Naive thymus-derived CD4-positive, alpha-beta T cell (primary cell): Measurements from ENCODE around the gene TSPYL1. TPM values are rescaled to one million over a fixed set of nuclear protein-coding genes. Genes with fewer than 3 reads are reported as not detected.

ENCODE experiments used
- ATAC-seq: fragments of 150-1000 bp; cut with Tn5 transposase; 2 replicates; pipeline ENCODE4 v1.10.0; 2021; ENCODE audit warnings: mild to moderate bottlenecking, moderate library complexity
- CTCF ChIA-PET: fragments of 350-600 bp; sonication (Branson Sonifier 250); formaldehyde crosslinking; loops from one replicate; lab custom pipeline; 2021; ENCODE audit warnings: antibody characterized with exemption; lab: Charles Lee
- POLR2A ChIA-PET: fragments of 350-600 bp; sonication (Branson Sonifier 250); formaldehyde crosslinking; loops from one replicate; lab custom pipeline; 2021; ENCODE audit warnings: antibody characterized with exemption, inconsistent platforms; lab: Charles Lee
- DNase-seq, 9 donors: peaks; one replicate each; pipeline versions ENCODE4 v3.0.0 to v3.0.0-alpha.2; 2020 to 2022; ENCODE audit warnings: mixed read lengths in 1 of 9
- H3K27ac ChIP-seq: one replicate; pipeline ENCODE4 v1.7.0; 2013; ENCODE audit warnings: mild to moderate bottlenecking, low read depth, low read length, moderate library complexity
- H3K27me3 ChIP-seq, 2 donors: one replicate each; pipeline ENCODE4 v1.7.0; 2013; ENCODE audit warnings: low read length in 2 of 2, mild to moderate bottlenecking in 2 of 2, moderate library complexity in 2 of 2; ENCODE audit not compliant: control insufficient read depth in 2 of 2, insufficient read depth in 2 of 2
- H3K36me3 ChIP-seq, 3 experiments: 1 replicate in 2 of 3; 2 replicates in 1 of 3; pipeline ENCODE4 v1.7.0; 2013; ENCODE audit warnings: low read length in 3 of 3, mild to moderate bottlenecking in 3 of 3, moderate library complexity in 1 of 3; ENCODE audit not compliant: insufficient read depth in 3 of 3, control insufficient read depth in 2 of 3
- H3K4me1 ChIP-seq, 2 donors: one replicate each; pipeline ENCODE4 v1.7.0; 2013; ENCODE audit warnings: low read length in 2 of 2, mild to moderate bottlenecking in 2 of 2, moderate library complexity in 1 of 2; ENCODE audit not compliant: control insufficient read depth in 2 of 2, insufficient read depth in 2 of 2
- H3K4me3 ChIP-seq: 2 replicates; pipeline ENCODE4 v1.7.0; 2013; ENCODE audit warnings: mild to moderate bottlenecking, low read length
- H3K9me3 ChIP-seq, 3 experiments: 1 replicate in 2 of 3; 2 replicates in 1 of 3; pipeline ENCODE4 v1.7.0; 2013; ENCODE audit warnings: low read length in 3 of 3; ENCODE audit not compliant: control insufficient read depth in 2 of 3
- H3K27ac Mint-ChIP-seq, 9 donors: one replicate each; pipeline ENCODE4 v1.8.0; 2020 to 2022; ENCODE audit warnings: mixed read lengths in 9 of 9, mild to moderate bottlenecking in 8 of 9, moderate library complexity in 5 of 9, inconsistent platforms in 2 of 9
- H3K27me3 Mint-ChIP-seq, 5 donors: one replicate each; pipeline ENCODE4 v1.8.0; 2021 to 2022; ENCODE audit warnings: mixed read lengths in 5 of 5, mild to moderate bottlenecking in 1 of 5
- H3K36me3 Mint-ChIP-seq, 5 donors: one replicate each; pipeline ENCODE4 v1.8.0; 2020 to 2022; ENCODE audit warnings: mixed read lengths in 5 of 5, mild to moderate bottlenecking in 3 of 5, inconsistent platforms in 1 of 5
- H3K4me1 Mint-ChIP-seq, 7 donors: one replicate each; pipeline ENCODE4 v1.8.0; 2020 to 2022; ENCODE audit warnings: mixed read lengths in 7 of 7, mild to moderate bottlenecking in 3 of 7, inconsistent platforms in 1 of 7
- H3K4me3 Mint-ChIP-seq, 10 donors: one replicate each; pipeline ENCODE4 v1.8.0; 2020 to 2022; ENCODE audit warnings: mild to moderate bottlenecking in 10 of 10, mixed read lengths in 10 of 10, moderate library complexity in 6 of 10, inconsistent platforms in 2 of 10
- H3K9me3 Mint-ChIP-seq, 11 donors: one replicate each; pipeline ENCODE4 v1.8.0; 2020 to 2022; ENCODE audit warnings: mixed read lengths in 11 of 11, mild to moderate bottlenecking in 4 of 11, inconsistent platforms in 1 of 11, moderate library complexity in 1 of 11
- intact Hi-C, 2 donors: fragments of 100-400 bp; cut with micrococcal nuclease; formaldehyde crosslinking; loops; one replicate each; pipeline ENCODE4 v1.15.1; 2023
- polyA plus RNA-seq, 2 donors: library from polyadenylated mRNA; unstranded; fragments of 300-500 nt; fragmentation: Illumina TruSeq; gene quantifications; one replicate each; pipeline ENCODE4 v1.2.3, GENCODE V29; 2021
- total RNA-seq, 6 experiments: library from RNA in 5 of 6; stranded (reverse) in 5 of 6; gene quantifications; 1 replicate in 5 of 6; 2 replicates in 1 of 6; pipeline ENCODE4 v1.2.3 and lab custom pipeline; 2021 to 2026

Gene TSPYL1
- total and polyA plus RNA-seq, 7 experiments from 2014 or later: 34.9 to 226 (median 98.3) TPM

DNA sequence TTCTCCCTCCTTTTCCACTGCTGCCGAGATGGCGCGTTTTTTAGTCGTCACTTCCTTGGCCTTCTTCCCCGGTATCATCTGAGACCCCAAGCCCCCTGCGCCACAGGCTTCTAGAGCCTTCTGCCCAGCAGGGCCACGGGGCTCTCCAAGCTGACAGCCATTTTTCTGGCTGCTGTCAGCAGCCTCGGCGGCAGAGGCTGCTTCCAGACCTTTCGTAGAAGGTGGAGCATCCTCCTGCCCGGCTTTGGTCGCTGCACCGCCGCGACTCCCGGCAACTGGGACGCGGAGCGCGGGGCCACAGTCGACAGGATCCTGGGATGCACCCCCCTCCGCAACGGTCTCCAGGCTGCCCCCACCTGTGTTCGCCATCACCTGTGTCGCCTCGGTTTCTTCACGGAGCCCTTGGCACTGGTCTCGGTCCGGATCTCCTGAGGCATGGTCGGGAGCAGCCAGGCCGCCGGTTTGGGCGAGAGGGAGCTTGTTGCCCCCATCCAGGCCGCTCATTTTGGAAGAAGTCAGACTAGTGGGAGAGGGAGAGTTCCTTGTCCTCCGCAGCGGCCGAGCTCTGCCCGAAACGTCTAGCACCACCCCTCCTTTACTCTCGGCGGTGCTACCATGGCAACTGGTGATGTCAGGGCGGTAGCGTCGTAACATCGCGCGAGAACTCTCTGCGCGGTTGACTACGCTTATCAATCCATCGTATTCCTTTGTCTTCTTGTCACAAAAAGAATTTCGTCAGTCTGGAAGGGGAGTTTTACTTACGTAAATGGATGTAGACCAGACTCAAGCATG is 26.0 kb downstream of the TSPYL1 start, which contains the start of gene TSPYL4:
Gene TSPYL4 (minus strand): TSS at position 571 of the 792 bp plus-strand sequence. CDS start 67 bp downstream, at position 504.
- Mint-ChIP-seq H3K27ac (no peak within 1 kb of the TSS), H3K36me3 (peaks cover 0 to 11% (median 6%) of the 10 kb centered on the region in 5 donors), H3K27me3 (no peaks in the 10 kb centered on the region), H3K4me1 (peaks cover 3 to 43% (median 27%) of the 10 kb centered on the region in 7 donors), H3K9me3 (peaks cover 0 to 4% (median 0%) of the 10 kb centered on the region in 11 donors), H3K4me3 (no peak within 1 kb of the TSS)
- H3K27me3 ChIP-seq: no peaks in the 10 kb centered on the region
- ChIA-PET POLR2A (interaction anchor here (0.8 to 7.3 kb wide), 11 partner anchors 12 to 317 kb away, joined by 3 to 67 read pairs (median 4); partner anchors contain the start of genes NT5DC1, RWDD1 and TSPYL1), CTCF (interaction anchor here (2.1 kb wide), 1 partner anchor 16 kb away, joined by 8 read pairs; no protein-coding TSS in a partner anchor)
- H3K4me1 ChIP-seq: peaks cover 27 to 36% of the 10 kb centered on the region in 2 donors
- peak within 1 kb of the TSS; percentile 80 for H3K4me3 ChIP-seq
- no peaks in the 10 kb centered on the region for H3K36me3 ChIP-seq
- no peaks in the 10 kb centered on the region for H3K9me3 ChIP-seq
- intact Hi-C loops: loop anchor here (1.0 to 10.0 kb wide), 11 partner anchors 15 to 1351 kb away; partner anchors contain the start of genes RWDD1 (in 2 of the 2), TSPYL1 (in 2 of the 2), ZUP1 (in 2 of the 2) and DCBLD1 (in 1 of the 2)
- ATAC-seq: peak; percentile 97
- peak; percentile 76 to 96 (median 91) for DNase-seq
- H3K27ac ChIP-seq: peak within 1 kb of the TSS; percentile 97

- Mint-ChIP-seq H3K4me1 (peaks cover 9 to 49% (median 27%) of the 10 kb centered on the region in 7 donors), H3K27me3 (no peaks in the 10 kb centered on the region), H3K36me3 (peaks cover 0 to 11% (median 5%) of the 10 kb centered on the region in 5 donors), H3K27ac (no peak overlapping the region), H3K4me3 (no peak overlapping the region), H3K9me3 (peaks cover 0 to 4% (median 0%) of the 10 kb centered on the region in 11 donors)
- H3K36me3 ChIP-seq: no peaks in the 10 kb centered on the region
- H3K9me3 ChIP-seq: no peaks in the 10 kb centered on the region
- peaks cover 27 to 36% of the 10 kb centered on the region in 2 donors for H3K4me1 ChIP-seq
- DNase-seq (no peak), ATAC-seq (no peak)
- peak overlapping the region; percentile 80 for H3K4me3 ChIP-seq
- ChIA-PET POLR2A (interaction anchor here (0.7 to 7.3 kb wide), 8 partner anchors 9 to 318 kb away, joined by 3 to 67 read pairs (median 5); partner anchors contain the start of genes NT5DC1, RWDD1 and TSPYL1), CTCF (no interaction called here)
- intact Hi-C loops: loop anchor here (5.0 to 10.0 kb wide), 3 partner anchors 414 to 1352 kb away; partner anchors contain the start of genes DCBLD1 (in 1 of the 2), GOPC (in 1 of the 2) and ZUP1 (in 1 of the 2)
- no peaks in the 10 kb centered on the region for H3K27me3 ChIP-seq
- peak overlapping the region; percentile 97 for H3K27ac ChIP-seq
Measured at GRCh38 chr6:116253188-116253504, 26.6 kb downstream of the TSPYL1 start.

GRCh38 chr6:116251568-116252384 is 28.0 kb downstream of the TSPYL1 start:
- CTCF ChIA-PET: no interaction called here
- Mint-ChIP-seq H3K36me3 (peaks cover 0 to 11% (median 4%) of the 10 kb centered on the region in 5 donors), H3K9me3 (peaks cover 0 to 4% (median 0%) of the 10 kb centered on the region in 11 donors), H3K27me3 (no peaks in the 10 kb centered on the region), H3K27ac (peak overlapping the region in 7 of 9 donors; percentile 47 to 88 (median 67)), H3K4me3 (peak overlapping the region in 7 of 10 donors; percentile 12 to 78 (median 55)), H3K4me1 (peaks cover 10 to 45% (median 27%) of the 10 kb centered on the region in 7 donors)
- Histone ChIP-seq H3K4me1 (peaks cover 27 to 36% of the 10 kb centered on the region in 2 donors), H3K36me3 (no peaks in the 10 kb centered on the region), H3K9me3 (no peaks in the 10 kb centered on the region), H3K4me3 (no peak overlapping the region), H3K27me3 (no peaks in the 10 kb centered on the region), H3K27ac (no peak overlapping the region)
- intact Hi-C loops: loop anchor here (5.0 to 10.0 kb wide), 3 partner anchors 416 to 1353 kb away; partner anchors contain the start of genes DCBLD1 (in 1 of the 2), GOPC (in 1 of the 2) and ZUP1 (in 1 of the 2)
- DNase-seq (no peak), ATAC-seq (no peak)
- POLR2A ChIA-PET: interaction anchor here (1.0 to 7.3 kb wide), 2 partner anchors 28 to 151 kb away, joined by 4 to 67 read pairs; partner anchors contain the start of genes NT5DC1 and TSPYL1

GRCh38 chr6:116248577-116248976 is 31.2 kb downstream of the TSPYL1 start:
- intact Hi-C loops: no loop called here
- CTCF ChIA-PET: no interaction called here

DNA sequence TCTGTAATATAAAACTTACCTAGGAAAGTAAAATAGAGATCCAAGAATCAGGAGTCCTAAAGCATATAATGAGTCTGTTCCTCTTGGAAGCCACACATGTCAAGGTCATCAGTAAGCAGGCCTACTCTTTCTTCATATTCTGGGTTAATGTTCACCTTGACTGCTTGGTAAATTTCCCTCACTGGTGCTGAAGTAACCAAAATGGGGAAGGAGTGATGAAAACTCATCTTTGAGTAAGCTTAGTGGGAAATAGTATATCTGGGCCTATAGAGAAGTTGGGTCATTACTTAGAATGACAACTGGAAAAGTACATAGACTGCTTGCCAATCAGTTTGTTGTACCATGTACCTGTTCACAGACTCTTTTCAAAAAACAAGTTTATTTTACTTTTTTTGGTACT is 32.4 kb downstream of the TSPYL1 start:
- ChIA-PET POLR2A (interaction anchor here (0.7 to 1.2 kb wide), 2 partner anchors 23 to 32 kb away, joined by 3 to 4 read pairs; partner anchors contain the start of gene TSPYL1), CTCF (interaction anchor here (1.0 kb wide), 1 partner anchor 22 kb away, joined by 4 read pairs; no protein-coding TSS in a partner anchor)
- Mint-ChIP-seq H3K27me3 (no peaks in the 10 kb centered on the region), H3K27ac (peak overlapping the region in 3 of 9 donors; percentile 19 to 67 (median 64)), H3K36me3 (peaks cover 0 to 9% (median 4%) of the 10 kb centered on the region in 5 donors), H3K9me3 (peaks cover 0 to 4% (median 0%) of the 10 kb centered on the region in 11 donors), H3K4me1 (peaks cover 10 to 41% (median 23%) of the 10 kb centered on the region in 7 donors), H3K4me3 (no peak overlapping the region)
- DNase-seq (no peak), ATAC-seq (no peak)
- no peaks in the 10 kb centered on the region for H3K36me3 ChIP-seq
- H3K27me3 ChIP-seq: no peaks in the 10 kb centered on the region
- no peaks in the 10 kb centered on the region for H3K9me3 ChIP-seq
- no peak overlapping the region for H3K4me3 ChIP-seq
- H3K4me1 ChIP-seq: peaks cover 17 to 19% of the 10 kb centered on the region in 2 donors
- H3K27ac ChIP-seq: no peak overlapping the region
- intact Hi-C loops: no loop called here

More at GRCh38 chr6:116248577-116248976, 31.2 kb downstream of the TSPYL1 start:
- Histone ChIP-seq H3K36me3 (no peaks in the 10 kb centered on the region), H3K4me1 (peaks cover 27 to 28% of the 10 kb centered on the region in 2 donors), H3K4me3 (no peak overlapping the region), H3K27me3 (no peaks in the 10 kb centered on the region), H3K27ac (no peak overlapping the region), H3K9me3 (no peaks in the 10 kb centered on the region)
- Mint-ChIP-seq H3K36me3 (peaks cover 0 to 11% (median 4%) of the 10 kb centered on the region in 5 donors), H3K4me3 (peak overlapping the region in 1 of 10 donors; percentile 23), H3K27ac (peak overlapping the region in 7 of 9 donors; percentile 9 to 48 (median 18)), H3K9me3 (peaks cover 0 to 4% (median 0%) of the 10 kb centered on the region in 11 donors), H3K4me1 (peaks cover 10 to 45% (median 27%) of the 10 kb centered on the region in 7 donors), H3K27me3 (no peaks in the 10 kb centered on the region)
- DNase-seq (no peak), ATAC-seq (no peak)
- POLR2A ChIA-PET: interaction anchor here (0.6 kb wide), 1 partner anchor 214 kb away, joined by 3 read pairs; no protein-coding TSS in a partner anchor
